ENCODE data around the gene LRRC37A2.
"Not testable (repeated sequence)": the region's sequence is repeated elsewhere in the genome, so short reads cannot be mapped to it uniquely, and the experiment has no call there.

The LRRC37A2 gene

DNA sequence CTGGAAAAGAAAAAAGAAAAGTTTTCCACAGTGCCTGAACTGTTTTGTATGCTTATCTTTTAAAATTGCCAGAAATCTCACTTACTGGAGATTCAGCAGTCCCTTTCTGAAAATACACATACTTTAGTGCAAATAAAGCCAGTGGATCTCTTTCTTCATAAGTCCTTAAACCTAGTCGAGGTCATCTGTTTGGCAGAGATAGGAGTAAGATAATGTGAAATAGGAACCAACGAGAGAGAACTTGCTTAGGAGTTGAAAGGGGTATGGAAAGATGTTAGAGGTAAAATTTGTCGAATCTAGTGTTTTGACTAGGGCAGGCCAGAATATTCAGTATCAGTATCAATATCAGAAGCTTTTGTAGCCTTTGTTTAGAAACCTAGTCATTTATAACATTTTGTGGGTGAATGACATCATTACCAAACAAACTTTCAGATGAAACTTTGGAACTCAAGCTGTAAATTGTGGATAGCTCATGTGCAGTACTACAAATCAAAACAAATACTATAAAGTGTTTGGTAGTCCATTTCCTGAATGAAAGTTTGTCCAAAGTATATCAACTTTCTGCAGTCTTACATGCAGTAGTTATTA, 86.2 kb downstream of the LRRC37A2 start:
- not testable (repeated sequence) for DNase-seq (ENCODE audit: low spot score)

DNA sequence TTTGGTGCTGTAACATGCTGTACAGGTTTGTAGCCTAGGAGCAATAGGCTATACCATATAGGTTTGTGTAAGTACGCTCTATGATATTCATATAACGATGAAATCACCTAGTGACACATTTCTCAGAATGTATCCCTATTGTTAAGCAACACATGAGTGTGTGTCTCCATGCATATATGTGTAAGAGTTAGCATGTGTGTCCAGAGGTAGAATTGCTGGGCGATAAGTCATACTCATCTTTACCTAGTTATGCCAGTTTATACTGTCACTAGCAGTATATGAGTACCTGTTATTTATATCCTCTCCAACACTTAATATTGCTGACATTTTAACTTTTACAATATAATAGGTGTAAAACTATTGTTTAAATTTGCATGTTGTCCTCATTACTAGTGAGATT, 88.5 kb downstream of the LRRC37A2 start:
- not testable (repeated sequence) for DNase-seq (ENCODE audit: low spot score)

- not testable (repeated sequence) for DNase-seq (ENCODE audit: low spot score)
Observed at GRCh38 chr17:46603125-46603524, 90.9 kb downstream of the LRRC37A2 start.

All from putamen (tissue), 1 donor.